GM23338 (cell line): ENCODE measurements around the gene TBL1XR1. TPM values are rescaled to one million over a fixed set of nuclear protein-coding genes. Genes with fewer than 3 reads are reported as not detected.

ENCODE experiments used
- EZH2 ChIP-seq: fragments of 200-600 bp; sonication (generic); IDR thresholded peaks from one replicate; pipeline ENCODE4 v1.8.0; 2017; ENCODE audit warnings: antibody characterized with exemption, mild to moderate bottlenecking, low read depth; ENCODE audit not compliant: unreplicated experiment
- EZH2phosphoT487 ChIP-seq: fragments of 200-600 bp; sonication (generic); IDR thresholded peaks from one replicate; pipeline ENCODE4 v1.8.1; 2018; ENCODE audit warnings: antibody characterized with exemption; ENCODE audit not compliant: unreplicated experiment
- JUNB ChIP-seq: IDR thresholded peaks from one replicate; pipeline ENCODE4 v1.6.1; 2016; ENCODE audit warnings: antibody characterized with exemption; ENCODE audit not compliant: unreplicated experiment
- REST ChIP-seq: IDR thresholded peaks from one replicate; pipeline ENCODE4 v1.6.1; 2018; ENCODE audit warnings: antibody characterized with exemption; ENCODE audit not compliant: unreplicated experiment
- STAT1 ChIP-seq: IDR thresholded peaks from one replicate; pipeline ENCODE4 v1.6.1; 2016; ENCODE audit warnings: antibody characterized with exemption; ENCODE audit not compliant: unreplicated experiment
- ZNF114 ChIP-seq: fragments of 250-450 bp; sonication (Bioruptor Pico); IDR thresholded peaks from 2 replicates; pipeline ENCODE4 v1.5.0; 2020; ENCODE audit warnings: mild to moderate bottlenecking, moderate library complexity
- ZNF331 ChIP-seq: fragments of 250-450 bp; sonication (Bioruptor Pico); IDR thresholded peaks from 2 replicates; pipeline ENCODE4 v1.5.0; 2020; ENCODE audit warnings: low read depth, mild to moderate bottlenecking, moderate library complexity
- ZNF462 ChIP-seq: fragments of 250-450 bp; sonication (Bioruptor Pico); IDR thresholded peaks from 2 replicates; pipeline ENCODE4 v1.5.0; 2020; ENCODE audit warnings: mild to moderate bottlenecking, moderate library complexity
- polyA plus RNA-seq: library from polyadenylated mRNA; unstranded; fragments of >200 nt; fragmentation: Nextera tagmentation; extraction: Ambion mirVana; gene quantifications from 2 replicates; pipeline ENCODE4 v1.2.1, GENCODE V29; 2016
- total RNA-seq: library from RNA; depleted of rRNA; stranded (reverse); fragments of >200 nt; shearing (Covaris generic); gene quantifications from 2 replicates; pipeline ENCODE4 v1.2.3, GENCODE V29; 2014

Gene TBL1XR1
- total and polyA plus RNA-seq, 2 experiments from 2014 or later: 49.6 to 122 TPM

- TF ChIP-seq REST (no peak), STAT1 (no peak), ZNF114 (CRISPR knock-in tag) (no peak), EZH2 (no peak), ZNF331 (CRISPR knock-in tag) (no peak), EZH2phosphoT487 (no peak), JUNB (no peak), ZNF462 (CRISPR knock-in tag) (no peak)
Measured at GRCh38 chr3:177034832-177035475, 162.3 kb downstream of the TBL1XR1 start (continued).
